Activated CD4-positive, alpha-beta T cell treated with anti-CD3 and anti-CD28 coated beads for 36 hours (primary cell): ENCODE measurements around the gene IL17RC. TPM values are rescaled to one million over a fixed set of nuclear protein-coding genes. Genes with fewer than 3 reads are reported as not detected.
"Not testable (repeated sequence)": the region's sequence is repeated elsewhere in the genome, so short reads cannot be mapped to it uniquely, and the experiment has no call there.

Source experiments
- ATAC-seq: fragments of 200-7000 bp; cut with Tn5 transposase; one replicate; pipeline ENCODE4 v1.10.0; 2021; ENCODE audit warnings: mild to moderate bottlenecking, moderate library complexity
- CTCF ChIA-PET: fragments of 350-600 bp; sonication (Branson Sonifier 250); formaldehyde crosslinking; loops from one replicate; lab custom pipeline; 2021; ENCODE audit warnings: antibody characterized with exemption; lab: Charles Lee
- POLR2A ChIA-PET: fragments of 350-600 bp; sonication (Branson Sonifier 250); formaldehyde crosslinking; loops from one replicate; lab custom pipeline; 2021; ENCODE audit warnings: antibody characterized with exemption, inconsistent platforms; lab: Charles Lee
- DNase-seq: peaks from one replicate; pipeline ENCODE4 v3.0.0-alpha.2; 2020
- H3K27ac Mint-ChIP-seq: one replicate; pipeline ENCODE4 v1.8.0; 2021; ENCODE audit warnings: mixed read lengths
- H3K27me3 Mint-ChIP-seq: one replicate; pipeline ENCODE4 v1.8.0; 2021; ENCODE audit warnings: mixed read lengths
- H3K36me3 Mint-ChIP-seq: one replicate; pipeline ENCODE4 v1.8.0; 2021; ENCODE audit warnings: low read depth, mixed read lengths
- H3K4me1 Mint-ChIP-seq: one replicate; pipeline ENCODE4 v1.8.0; 2021; ENCODE audit warnings: mixed read lengths
- H3K4me3 Mint-ChIP-seq: one replicate; pipeline ENCODE4 v1.8.0; 2021; ENCODE audit warnings: mild to moderate bottlenecking, moderate library complexity, mixed read lengths
- H3K9me3 Mint-ChIP-seq: one replicate; pipeline ENCODE4 v1.8.0; 2021; ENCODE audit warnings: low read depth, mixed read lengths
- intact Hi-C, 2 experiments: fragments of 100-400 bp; cut with DNase I in 1 of 2; cut with micrococcal nuclease in 1 of 2; formaldehyde crosslinking; loops; one replicate each; pipeline versions ENCODE4 v1.14.2 to v1.15.1; 2022 to 2024; cut with DNase I, micrococcal nuclease
- total RNA-seq, 2 experiments: library from RNA; stranded (reverse); gene quantifications; one replicate each; pipeline ENCODE4 v1.2.3, GENCODE V29; 2021

IL17RC gene, protein sequence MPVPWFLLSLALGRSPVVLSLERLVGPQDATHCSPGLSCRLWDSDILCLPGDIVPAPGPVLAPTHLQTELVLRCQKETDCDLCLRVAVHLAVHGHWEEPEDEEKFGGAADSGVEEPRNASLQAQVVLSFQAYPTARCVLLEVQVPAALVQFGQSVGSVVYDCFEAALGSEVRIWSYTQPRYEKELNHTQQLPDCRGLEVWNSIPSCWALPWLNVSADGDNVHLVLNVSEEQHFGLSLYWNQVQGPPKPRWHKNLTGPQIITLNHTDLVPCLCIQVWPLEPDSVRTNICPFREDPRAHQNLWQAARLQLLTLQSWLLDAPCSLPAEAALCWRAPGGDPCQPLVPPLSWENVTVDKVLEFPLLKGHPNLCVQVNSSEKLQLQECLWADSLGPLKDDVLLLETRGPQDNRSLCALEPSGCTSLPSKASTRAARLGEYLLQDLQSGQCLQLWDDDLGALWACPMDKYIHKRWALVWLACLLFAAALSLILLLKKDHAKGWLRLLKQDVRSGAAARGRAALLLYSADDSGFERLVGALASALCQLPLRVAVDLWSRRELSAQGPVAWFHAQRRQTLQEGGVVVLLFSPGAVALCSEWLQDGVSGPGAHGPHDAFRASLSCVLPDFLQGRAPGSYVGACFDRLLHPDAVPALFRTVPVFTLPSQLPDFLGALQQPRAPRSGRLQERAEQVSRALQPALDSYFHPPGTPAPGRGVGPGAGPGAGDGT
- under 1 TPM; 0.25 to 0.50 TPM for total RNA-seq

DNA sequence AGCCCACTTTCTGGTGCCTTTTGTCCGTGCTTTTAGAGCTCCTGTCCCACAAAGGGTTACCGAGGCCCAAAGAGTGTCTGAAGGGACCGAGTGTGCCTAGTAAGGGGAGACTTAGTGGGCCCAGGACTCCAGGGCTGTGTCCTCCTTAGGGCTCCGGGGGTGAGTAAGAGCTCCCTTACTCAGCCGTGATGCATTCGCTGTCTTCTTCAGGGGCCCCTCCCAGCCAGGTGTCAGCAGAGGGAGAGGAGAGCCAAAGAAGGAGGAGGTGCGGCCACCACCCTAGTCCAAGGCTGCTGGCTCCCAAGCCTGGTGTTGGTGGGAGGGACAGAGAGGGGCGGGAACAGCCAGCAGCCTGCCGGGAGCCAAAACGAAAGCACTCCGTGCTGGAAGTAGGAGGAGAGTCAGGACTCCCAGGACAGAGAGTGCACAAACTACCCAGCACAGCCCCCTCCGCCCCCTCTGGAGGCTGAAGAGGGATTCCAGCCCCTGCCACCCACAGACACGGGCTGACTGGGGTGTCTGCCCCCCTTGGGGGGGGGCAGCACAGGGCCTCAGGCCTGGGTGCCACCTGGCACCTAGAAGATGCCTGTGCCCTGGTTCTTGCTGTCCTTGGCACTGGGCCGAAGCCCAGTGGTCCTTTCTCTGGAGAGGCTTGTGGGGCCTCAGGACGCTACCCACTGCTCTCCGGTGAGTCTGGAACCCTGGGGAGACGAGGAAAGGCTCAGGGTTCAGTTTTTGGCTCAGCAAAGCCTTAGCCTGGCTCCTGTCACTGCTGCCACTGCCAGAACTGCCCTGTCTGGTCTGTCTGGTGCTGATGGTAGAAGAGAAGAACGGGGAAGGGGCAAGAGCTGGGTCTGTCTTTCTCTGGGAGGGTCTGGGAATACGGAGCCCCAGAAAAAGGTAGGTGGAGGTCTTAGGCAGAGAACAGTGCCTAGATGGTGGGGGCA is at the start of gene IL17RC:
IL17RC (plus strand) TSS at position 365 of the 947 bp plus-strand sequence; CDS start at position 583, 218 bp downstream.
- ChIA-PET POLR2A (interaction anchor here (0.6 to 1.9 kb wide), 3 partner anchors 16 to 74 kb away, joined by 3 to 7 read pairs (median 4); no protein-coding TSS in a partner anchor), CTCF (interaction anchor here (1.0 to 2.1 kb wide), 4 partner anchors 9 to 76 kb away, joined by 3 to 11 read pairs (median 6); no protein-coding TSS in a partner anchor)
- ATAC-seq, result peak; percentile 87
- H3K36me3 Mint-ChIP-seq, result no peaks in the 10 kb centered on the region
- intact Hi-C loops, result no loop called here
- peak within 1 kb of the TSS; percentile 37 for H3K27ac Mint-ChIP-seq
- peaks cover 5% of the 10 kb centered on the region for H3K27me3 Mint-ChIP-seq
- H3K9me3 Mint-ChIP-seq, result no peaks in the 10 kb centered on the region
- H3K4me3 Mint-ChIP-seq, result peak within 1 kb of the TSS; percentile 66
- DNase-seq, result peak; percentile 71
- peaks cover 19% of the 10 kb centered on the region for H3K4me1 Mint-ChIP-seq

DNA sequence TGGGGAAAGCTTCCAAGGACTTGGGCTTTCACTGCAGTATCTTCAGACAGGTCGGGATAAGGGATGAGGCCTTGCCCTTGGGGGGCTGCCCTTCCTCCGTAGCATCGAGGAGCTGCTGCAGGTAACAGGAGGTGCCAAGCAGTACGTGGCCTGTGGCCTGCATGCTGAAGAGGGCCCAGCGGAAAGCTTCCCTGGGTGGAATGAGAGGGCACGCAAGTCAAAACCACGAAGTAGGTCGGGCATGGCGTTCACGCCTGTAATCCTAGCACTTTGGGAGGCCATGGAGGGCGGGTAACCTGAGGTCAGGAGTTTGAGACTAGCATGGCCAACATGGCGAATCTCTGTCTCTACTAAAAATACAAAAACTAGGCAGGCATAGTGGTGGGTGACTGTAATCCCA is 49.8 kb upstream of the IL17RC start:
- ChIA-PET POLR2A (no interaction called here), CTCF (no interaction called here)
- no peaks in the 10 kb centered on the region for H3K36me3 Mint-ChIP-seq

DNA sequence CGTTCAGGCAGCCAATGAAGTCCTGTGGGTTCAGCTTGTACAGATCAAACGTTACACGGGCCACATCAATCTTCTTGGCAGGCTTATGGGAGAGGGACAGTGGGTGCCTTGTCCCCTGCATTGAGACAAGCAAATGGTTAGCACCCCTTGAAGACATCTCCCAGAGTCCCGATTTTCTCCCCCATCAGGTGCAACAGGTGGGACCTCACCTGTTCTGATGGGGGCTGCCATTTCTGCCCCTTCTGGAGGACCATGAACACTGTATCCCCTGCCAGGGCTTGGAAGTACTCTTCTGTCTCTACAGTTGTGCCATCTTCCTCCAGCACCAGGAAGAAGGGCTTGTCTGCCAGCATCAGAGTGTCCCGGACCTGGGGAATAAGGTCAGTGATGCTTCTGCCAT is 46.9 kb upstream of the IL17RC start:
- ChIA-PET POLR2A (no interaction called here), CTCF (no interaction called here)
- no peak overlapping the region for H3K27ac Mint-ChIP-seq
- H3K4me3 Mint-ChIP-seq, result no peak overlapping the region
- H3K9me3 Mint-ChIP-seq, result no peaks in the 10 kb centered on the region
- H3K4me1 Mint-ChIP-seq, result no peaks in the 10 kb centered on the region
- ATAC-seq (no peak), DNase-seq (no peak)
- intact Hi-C loops, result no loop called here
- no peaks in the 10 kb centered on the region for H3K36me3 Mint-ChIP-seq
- H3K27me3 Mint-ChIP-seq, result no peaks in the 10 kb centered on the region

More for the DNA sequence above, 49.8 kb upstream of the IL17RC start:
- ATAC-seq, result no peak
- no peak for DNase-seq
- Mint-ChIP-seq H3K27ac (no peak overlapping the region), H3K27me3 (peaks cover 3% of the 10 kb centered on the region), H3K4me3 (no peak overlapping the region), H3K9me3 (no peaks in the 10 kb centered on the region), H3K4me1 (no peaks in the 10 kb centered on the region)
- intact Hi-C loops, result no loop called here

DNA sequence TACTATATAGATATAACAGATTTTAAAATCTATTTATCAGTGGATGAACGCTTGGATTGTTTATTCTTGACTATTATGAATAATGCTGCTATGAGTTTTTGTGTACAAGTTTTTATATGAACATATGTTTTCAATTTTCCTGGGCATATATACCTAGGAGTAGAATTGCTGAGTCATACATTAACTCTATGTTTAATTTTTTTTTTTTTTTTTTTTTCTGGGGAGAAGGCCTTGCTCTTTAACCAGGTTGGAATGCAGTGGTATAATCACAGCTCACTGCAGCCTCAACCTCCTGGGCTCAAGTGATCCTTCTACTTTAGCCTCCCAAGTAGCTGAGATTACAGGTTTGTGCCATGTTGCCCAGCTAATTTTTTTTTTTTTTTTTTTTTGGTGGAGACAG is 45.9 kb upstream of the IL17RC start:
- Mint-ChIP-seq H3K27ac (no peak overlapping the region), H3K27me3 (no peaks in the 10 kb centered on the region), H3K9me3 (no peaks in the 10 kb centered on the region), H3K36me3 (no peaks in the 10 kb centered on the region), H3K4me3 (no peak overlapping the region), H3K4me1 (no peaks in the 10 kb centered on the region)
- ATAC-seq (no peak), DNase-seq (no peak)
- CTCF ChIA-PET, result interaction anchor here (0.6 to 1.5 kb wide), 3 partner anchors 16 to 57 kb away, joined by 3 to 4 read pairs (median 4); no protein-coding TSS in a partner anchor
- intact Hi-C loops, result no loop called here
- POLR2A ChIA-PET, result no interaction called here

DNA sequence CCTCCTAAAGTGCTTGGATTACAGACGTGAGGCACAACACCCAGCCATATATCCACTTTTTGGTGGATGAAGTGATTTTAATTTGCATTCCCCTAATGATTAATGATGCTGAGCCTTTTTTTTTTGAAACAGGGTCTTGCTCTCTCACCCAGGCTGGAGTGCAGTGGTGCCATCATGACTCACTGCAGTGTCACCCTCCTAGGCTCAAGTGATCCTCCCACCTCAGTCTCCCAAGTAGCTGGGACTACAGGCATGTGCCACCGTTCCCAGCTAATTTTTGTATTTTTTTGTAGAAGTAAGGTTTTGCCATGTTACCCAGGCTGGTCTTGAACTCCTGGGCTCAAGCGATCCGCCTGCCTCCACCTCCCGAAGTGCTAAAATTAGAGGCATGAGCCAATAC is 44.8 kb upstream of the IL17RC start:
- H3K36me3 Mint-ChIP-seq, H3K4me3 Mint-ChIP-seq, DNase-seq, intact Hi-C loops, POLR2A ChIA-PET, H3K27ac Mint-ChIP-seq, ATAC-seq, H3K27me3 Mint-ChIP-seq, H3K4me1 Mint-ChIP-seq, H3K9me3 Mint-ChIP-seq: not testable (repeated sequence)
- CTCF ChIA-PET, result interaction anchor here (1.0 to 1.5 kb wide), 2 partner anchors 21 to 23 kb away, joined by 3 read pairs; no protein-coding TSS in a partner anchor

DNA sequence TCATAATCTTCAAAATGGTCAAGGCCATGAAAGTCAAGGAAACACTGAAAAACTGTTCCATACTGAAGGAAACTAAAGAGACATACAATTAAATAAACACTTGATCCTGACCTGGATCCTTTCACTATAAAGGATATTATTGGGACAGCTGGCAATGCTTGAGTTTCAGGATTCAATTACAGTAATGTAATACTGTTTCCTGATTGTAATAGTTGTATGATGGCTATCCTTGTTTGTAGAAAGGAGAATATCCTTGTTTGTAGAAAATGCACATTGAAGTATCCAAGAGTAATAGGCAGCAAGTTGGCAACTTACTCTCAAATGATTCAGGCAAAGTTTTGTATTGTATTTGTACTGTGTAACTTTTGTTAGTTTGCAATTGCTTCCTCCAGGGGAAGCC is 41.5 kb upstream of the IL17RC start:
- CTCF ChIA-PET, result interaction anchor here (0.8 to 1.1 kb wide), 3 partner anchors 9 to 46 kb away, joined by 3 read pairs; no protein-coding TSS in a partner anchor

DNA sequence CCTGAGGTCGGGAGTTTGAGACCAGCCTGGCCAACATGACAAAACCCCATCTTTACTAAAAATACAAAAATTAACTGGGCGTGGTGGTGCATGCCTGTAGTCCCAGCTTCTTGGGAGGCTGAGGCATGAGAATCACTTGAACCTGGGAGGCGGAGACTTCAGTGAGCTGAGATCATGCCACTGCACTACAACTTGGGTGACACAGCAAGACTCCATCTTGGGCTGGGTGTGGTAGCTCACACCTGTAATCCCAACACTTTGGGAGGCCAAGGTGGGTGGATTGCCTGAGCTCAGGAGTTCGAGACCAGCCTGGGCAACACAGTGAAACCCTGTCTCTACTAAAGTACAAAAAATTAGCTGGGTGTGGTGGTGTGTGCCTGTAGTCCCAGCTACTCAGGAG is 40.6 kb upstream of the IL17RC start:
- H3K36me3 Mint-ChIP-seq, H3K27me3 Mint-ChIP-seq, H3K27ac Mint-ChIP-seq, H3K4me1 Mint-ChIP-seq, DNase-seq, H3K9me3 Mint-ChIP-seq, intact Hi-C loops, H3K4me3 Mint-ChIP-seq, POLR2A ChIA-PET, ATAC-seq: not testable (repeated sequence)
- CTCF ChIA-PET, result interaction anchor here (0.6 to 1.2 kb wide), 3 partner anchors 8 to 19 kb away, joined by 3 read pairs; no protein-coding TSS in a partner anchor

More for the DNA sequence above, 41.5 kb upstream of the IL17RC start:
- DNase-seq (no peak), ATAC-seq (no peak)
- H3K27me3 Mint-ChIP-seq, result no peaks in the 10 kb centered on the region
- intact Hi-C loops, result no loop called here
- H3K9me3 Mint-ChIP-seq, result no peaks in the 10 kb centered on the region
- H3K4me3 Mint-ChIP-seq, result no peak overlapping the region
- H3K27ac Mint-ChIP-seq, result no peak overlapping the region
- no peaks in the 10 kb centered on the region for H3K4me1 Mint-ChIP-seq
- H3K36me3 Mint-ChIP-seq, result no peaks in the 10 kb centered on the region
- POLR2A ChIA-PET, result interaction anchor here (1.2 kb wide), 1 partner anchor 37 kb away, joined by 4 read pairs; no protein-coding TSS in a partner anchor

DNA sequence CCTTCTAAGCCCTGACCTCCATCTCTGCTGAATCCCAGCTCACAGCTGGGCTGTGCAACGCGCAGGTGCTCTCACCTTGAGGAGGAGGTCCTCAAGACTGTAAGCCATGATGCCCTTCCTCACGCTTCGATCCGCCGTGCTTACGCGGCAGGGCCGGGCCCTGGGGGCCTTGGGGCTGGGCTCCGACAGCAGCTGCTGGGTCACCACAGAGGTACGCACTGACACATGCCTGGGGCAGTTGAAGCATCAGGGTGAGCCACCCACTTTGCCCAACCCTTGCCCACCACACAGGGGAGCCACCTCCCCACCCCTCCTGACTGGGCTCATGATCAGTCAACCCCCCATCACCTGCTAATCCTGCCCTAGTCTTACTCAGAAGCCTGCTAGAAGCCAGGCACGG is 39.9 kb upstream of the IL17RC start:
- Mint-ChIP-seq H3K4me1 (no peaks in the 10 kb centered on the region), H3K9me3 (no peaks in the 10 kb centered on the region), H3K36me3 (no peaks in the 10 kb centered on the region), H3K4me3 (no peak overlapping the region), H3K27me3 (no peaks in the 10 kb centered on the region), H3K27ac (no peak overlapping the region)
- DNase-seq (peak; percentile 24), ATAC-seq (no peak)
- intact Hi-C loops, result no loop called here
- ChIA-PET CTCF (interaction anchor here (0.6 to 1.2 kb wide), 2 partner anchors 11 to 20 kb away, joined by 3 read pairs; no protein-coding TSS in a partner anchor), POLR2A (no interaction called here)

DNA sequence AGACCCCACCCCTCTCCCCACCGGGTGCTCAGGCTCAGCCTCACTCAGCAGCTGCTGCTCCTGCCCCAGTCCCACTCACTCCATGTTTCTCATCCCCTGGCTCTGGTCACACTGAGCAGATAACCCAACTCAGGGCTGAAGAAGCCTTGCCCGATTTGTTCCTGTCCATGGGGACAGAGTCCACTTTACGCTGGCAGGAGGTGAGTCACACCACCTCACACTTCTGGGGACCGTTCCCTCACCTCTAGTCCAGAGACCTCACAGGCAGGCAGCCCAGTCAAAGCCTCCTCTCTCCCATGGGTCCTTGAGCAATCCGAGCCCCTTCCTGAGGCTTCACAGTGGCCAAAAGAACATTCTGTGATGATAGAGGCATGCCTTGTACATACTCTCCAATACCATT is 38.2 kb upstream of the IL17RC start:
- POLR2A ChIA-PET, result interaction anchor here (0.6 to 0.7 kb wide), 2 partner anchors 38 to 40 kb away, joined by 4 to 5 read pairs; partner anchors contain the start of gene IL17RC

DNA sequence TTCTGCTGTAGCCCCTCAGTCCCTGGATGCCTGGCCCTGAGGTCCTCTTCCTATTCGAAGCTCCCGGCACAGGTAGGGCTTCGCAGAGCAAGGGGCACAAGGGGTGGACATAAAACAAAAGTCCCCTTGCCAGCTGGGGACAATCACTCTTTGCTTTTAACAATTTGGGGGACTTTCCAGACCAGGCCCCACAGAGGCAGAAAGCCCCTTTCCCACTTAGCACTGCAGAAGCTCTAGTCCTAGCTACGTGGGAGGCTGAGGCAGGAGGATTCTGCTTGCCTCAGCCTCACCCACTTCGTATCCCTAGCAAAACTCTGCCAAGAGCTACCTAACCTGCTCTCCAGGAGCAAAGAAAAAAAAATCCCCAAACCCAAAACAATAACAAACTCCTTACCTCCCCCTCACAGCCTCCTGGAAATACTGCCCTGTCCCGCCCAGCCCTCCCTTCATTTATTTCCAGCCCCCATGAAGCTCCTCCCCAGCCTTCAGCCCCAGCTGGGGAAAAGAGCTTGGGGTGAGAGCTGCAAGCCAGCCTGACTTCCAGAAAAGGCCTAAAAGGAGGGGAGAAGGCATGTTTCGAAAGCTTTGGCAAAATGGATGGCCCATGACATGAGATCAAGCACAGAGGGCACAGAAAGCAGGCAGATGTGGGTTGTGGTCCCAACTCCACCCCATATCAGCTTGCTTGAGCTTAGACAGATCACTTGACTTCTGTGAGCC is 36.9 kb upstream of the IL17RC start, which contains the start of gene CIDEC:
CIDEC (minus strand) TSS at position 424 of the 720 bp plus-strand sequence. CDS start 1,767 bp downstream, outside the sequence.
- Mint-ChIP-seq H3K4me3 (no peak within 1 kb of the TSS), H3K36me3 (no peaks in the 10 kb centered on the region), H3K27ac (no peak within 1 kb of the TSS), H3K9me3 (no peaks in the 10 kb centered on the region), H3K27me3 (no peaks in the 10 kb centered on the region), H3K4me1 (no peaks in the 10 kb centered on the region)
- DNase-seq, result no peak
- intact Hi-C loops, result no loop called here
- CTCF ChIA-PET, result interaction anchor here (0.6 to 1.8 kb wide), 3 partner anchors 10 to 462 kb away, joined by 3 to 4 read pairs (median 3); no protein-coding TSS in a partner anchor
- POLR2A ChIA-PET, result interaction anchor here (0.6 kb wide), 1 partner anchor 15 kb away, joined by 3 read pairs; no protein-coding TSS in a partner anchor
- ATAC-seq, result no peak

More for the DNA sequence above, 38.2 kb upstream of the IL17RC start:
- Mint-ChIP-seq H3K27me3 (no peaks in the 10 kb centered on the region), H3K4me3 (no peak overlapping the region), H3K27ac (no peak overlapping the region), H3K4me1 (no peaks in the 10 kb centered on the region), H3K9me3 (no peaks in the 10 kb centered on the region), H3K36me3 (no peaks in the 10 kb centered on the region)
- DNase-seq (no peak), ATAC-seq (no peak)
- intact Hi-C loops, result no loop called here
- CTCF ChIA-PET, result no interaction called here
